Subcutaneous abdominal adipose tissue (tissue), 5 donors: Measurements from ENCODE around the gene EHBP1L1.

Experiments used
- H3K27ac ChIP-seq: one replicate; pipeline ENCODE4 v1.7.0; 2013; ENCODE audit warnings: low read depth, mild to moderate bottlenecking, inconsistent platforms, low read length, moderate library complexity
- H3K27me3 ChIP-seq, 5 donors: one replicate each; pipeline ENCODE4 v1.7.0; 2013; ENCODE audit warnings: low read length in 5 of 5, inconsistent platforms in 1 of 5; ENCODE audit not compliant: control insufficient read depth in 5 of 5, insufficient read depth in 4 of 5
- H3K36me3 ChIP-seq, 5 donors: one replicate each; pipeline ENCODE4 v1.7.0; 2013; ENCODE audit warnings: low read length in 5 of 5; ENCODE audit not compliant: control insufficient read depth in 5 of 5, insufficient read depth in 5 of 5
- H3K4me1 ChIP-seq, 5 donors: one replicate each; pipeline ENCODE4 v1.7.0; 2013; ENCODE audit warnings: low read length in 5 of 5, mild to moderate bottlenecking in 3 of 5, moderate library complexity in 1 of 5; ENCODE audit not compliant: control insufficient read depth in 5 of 5, insufficient read depth in 5 of 5
- H3K4me3 ChIP-seq, 5 donors: one replicate each; pipeline ENCODE4 v1.7.0; 2013; ENCODE audit warnings: low read length in 5 of 5, low read depth in 1 of 5
- H3K9ac ChIP-seq, 5 donors: one replicate each; pipeline ENCODE4 v1.7.0; 2013; ENCODE audit warnings: low read length in 5 of 5, mild to moderate bottlenecking in 4 of 5, moderate library complexity in 3 of 5
- H3K9me3 ChIP-seq, 5 donors: one replicate each; pipeline ENCODE4 v1.7.0; 2013; ENCODE audit warnings: low read length in 5 of 5; ENCODE audit not compliant: control insufficient read depth in 5 of 5
- donor health status: healthy.
- donor health status: healthy.
- donor health status: healthy.
- donor health status: healthy.
- donor health status: healthy.

Gene EHBP1L1

GRCh38 chr11:65585396-65586246 is 9.8 kb downstream of the EHBP1L1 start:
- H3K9ac ChIP-seq = no peak overlapping the region
- H3K4me3 ChIP-seq = no peak overlapping the region
- no peak overlapping the region for H3K27ac ChIP-seq
- H3K36me3 ChIP-seq = peaks cover 0 to 56% (median 45%) of the 10 kb centered on the region in 5 donors
- no peaks in the 10 kb centered on the region for H3K27me3 ChIP-seq
- H3K9me3 ChIP-seq = no peaks in the 10 kb centered on the region
- peaks cover 5 to 41% (median 29%) of the 10 kb centered on the region in 5 donors for H3K4me1 ChIP-seq

GRCh38 chr11:65586247-65586630 is 10.4 kb downstream of the EHBP1L1 start:
- no peaks in the 10 kb centered on the region for H3K27me3 ChIP-seq
- H3K4me3 ChIP-seq = no peak overlapping the region
- H3K27ac ChIP-seq = no peak overlapping the region
- H3K9ac ChIP-seq = no peak overlapping the region
- peaks cover 5 to 41% (median 29%) of the 10 kb centered on the region in 5 donors for H3K4me1 ChIP-seq
- H3K36me3 ChIP-seq = peaks cover 0 to 52% (median 39%) of the 10 kb centered on the region in 5 donors
- no peaks in the 10 kb centered on the region for H3K9me3 ChIP-seq

GRCh38 chr11:65586676-65587075 is 10.8 kb downstream of the EHBP1L1 start:
- Histone ChIP-seq H3K27me3 (no peaks in the 10 kb centered on the region), H3K4me1 (peaks cover 5 to 41% (median 29%) of the 10 kb centered on the region in 5 donors), H3K9me3 (no peaks in the 10 kb centered on the region), H3K27ac (no peak overlapping the region), H3K4me3 (no peak overlapping the region), H3K36me3 (peaks cover 0 to 53% (median 35%) of the 10 kb centered on the region in 5 donors), H3K9ac (no peak overlapping the region)

GRCh38 chr11:65588199-65589054 is 12.6 kb downstream of the EHBP1L1 start:
- Histone ChIP-seq H3K27ac (no peak overlapping the region), H3K27me3 (no peaks in the 10 kb centered on the region), H3K4me1 (peaks cover 5 to 45% (median 31%) of the 10 kb centered on the region in 5 donors), H3K36me3 (peaks cover 0 to 57% (median 40%) of the 10 kb centered on the region in 5 donors), H3K9ac (peak overlapping the region in 2 of 5 donors; percentile 30 to 41), H3K9me3 (no peaks in the 10 kb centered on the region), H3K4me3 (no peak overlapping the region)

- Histone ChIP-seq H3K36me3 (peaks cover 0 to 48% (median 34%) of the 10 kb centered on the region in 5 donors), H3K9ac (peak overlapping the region in 1 of 5 donors; percentile 20), H3K27me3 (no peaks in the 10 kb centered on the region), H3K9me3 (no peaks in the 10 kb centered on the region), H3K4me1 (peaks cover 5 to 53% (median 40%) of the 10 kb centered on the region in 5 donors), H3K4me3 (no peak overlapping the region), H3K27ac (no peak overlapping the region)
These were observed 13.8 kb downstream of the EHBP1L1 start for GRCh38 chr11:65589444-65590239.

- peaks cover 5 to 57% (median 44%) of the 10 kb centered on the region in 5 donors for H3K4me1 ChIP-seq
- no peak overlapping the region for H3K4me3 ChIP-seq
- no peaks in the 10 kb centered on the region for H3K9me3 ChIP-seq
- H3K27ac ChIP-seq = no peak overlapping the region
- H3K9ac ChIP-seq = peak overlapping the region in 1 of 5 donors; percentile 20
- peaks cover 0 to 45% (median 34%) of the 10 kb centered on the region in 5 donors for H3K36me3 ChIP-seq
- no peaks in the 10 kb centered on the region for H3K27me3 ChIP-seq
These were observed 14.4 kb downstream of the EHBP1L1 start for GRCh38 chr11:65590240-65590738.

- peaks cover 5 to 47% (median 40%) of the 10 kb centered on the region in 5 donors for H3K4me1 ChIP-seq
- H3K9ac ChIP-seq = no peak overlapping the region
- H3K27me3 ChIP-seq = no peaks in the 10 kb centered on the region
- H3K27ac ChIP-seq = no peak overlapping the region
- no peaks in the 10 kb centered on the region for H3K9me3 ChIP-seq
- H3K4me3 ChIP-seq = no peak overlapping the region
- H3K36me3 ChIP-seq = peaks cover 0 to 40% (median 22%) of the 10 kb centered on the region in 5 donors
These were observed 16.3 kb downstream of the EHBP1L1 start for GRCh38 chr11:65591939-65592857.

- Histone ChIP-seq H3K9ac (no peak overlapping the region), H3K4me3 (no peak overlapping the region), H3K27me3 (no peaks in the 10 kb centered on the region), H3K9me3 (no peaks in the 10 kb centered on the region), H3K4me1 (peaks cover 0 to 40% (median 32%) of the 10 kb centered on the region in 5 donors), H3K27ac (no peak overlapping the region), H3K36me3 (peaks cover 0 to 48% (median 30%) of the 10 kb centered on the region in 5 donors)
These were observed 17.1 kb downstream of the EHBP1L1 start for GRCh38 chr11:65592858-65593517.
